ENCODE results near the gene MRGPRD.

The MRGPRD gene

GRCh38 chr11:68948935-68949334, 31.9 kb downstream of the MRGPRD start:
- peaks cover 0 to 17% (median 8%) of the 10 kb centered on the region in 10 experiments; a peak in 11 of 20 replicates for H3K4me1 ChIP-seq
- no peak overlapping the region for H3K4me3 ChIP-seq
- H4K20me1 ChIP-seq, result no peaks in the 10 kb centered on the region
- H3K9ac ChIP-seq, result no peak overlapping the region
- H3K4me2 ChIP-seq, result no peak overlapping the region
- no peak overlapping the region for H3K27ac ChIP-seq
- H3K9me3 ChIP-seq (replicated peaks in 1 of 11), result no peaks in the 10 kb centered on the region
- no peaks in the 10 kb centered on the region for H3K36me3 ChIP-seq
- H3K27me3 ChIP-seq, result no peaks in the 10 kb centered on the region
- no peak for TF ChIP-seq Cebpa-rat (IDR thresholded peaks at IDR 0.05)

GRCh38 chr11:68948496-68948895, 32.3 kb downstream of the MRGPRD start:
- H3K27me3 ChIP-seq, result no peaks in the 10 kb centered on the region
- H3K4me3 ChIP-seq, result no peak overlapping the region
- H3K4me2 ChIP-seq, result peak overlapping the region in 1 of 11 experiments; percentile 30; a peak in 2 of 22 replicates
- H3K4me1 ChIP-seq, result peaks cover 0 to 17% (median 9%) of the 10 kb centered on the region in 10 experiments; a peak in 12 of 20 replicates
- no peaks in the 10 kb centered on the region for H3K9me3 ChIP-seq (replicated peaks in 1 of 11)
- H3K36me3 ChIP-seq, result no peaks in the 10 kb centered on the region
- no peaks in the 10 kb centered on the region for H4K20me1 ChIP-seq
- no peak overlapping the region for H3K27ac ChIP-seq
- no peak overlapping the region; a peak in 1 of 22 replicates for H3K9ac ChIP-seq
- TF ChIP-seq Cebpa-rat (IDR thresholded peaks at IDR 0.05), result no peak

GRCh38 chr11:68947151-68947550, 33.6 kb downstream of the MRGPRD start:
- H3K4me3 ChIP-seq, result no peak overlapping the region
- no peak overlapping the region for H3K27ac ChIP-seq
- no peaks in the 10 kb centered on the region for H3K36me3 ChIP-seq
- TF ChIP-seq Cebpa-rat (IDR thresholded peaks at IDR 0.05), result 0 out of 22 replicates have a peak, but pooled peaks of 1 of the 11 experiments have one; percentile 29
- H3K9me3 ChIP-seq (replicated peaks in 1 of 11), result no peaks in the 10 kb centered on the region
- H3K27me3 ChIP-seq, result no peaks in the 10 kb centered on the region
- no peak overlapping the region for H3K9ac ChIP-seq
- no peak overlapping the region for H3K4me2 ChIP-seq
- H3K4me1 ChIP-seq, result peaks cover 0 to 28% (median 20%) of the 10 kb centered on the region in 10 experiments; a peak in 16 of 20 replicates
- 0 out of 22 replicates have a peak, but pooled peaks cover 0 to 6% (median 0%) of the 10 kb centered on the region in 11 experiments for H4K20me1 ChIP-seq

- Histone ChIP-seq H3K27ac (no peak overlapping the region), H4K20me1 (peaks cover 0 to 11% (median 0%) of the 10 kb centered on the region in 11 experiments; a peak in 1 of 22 replicates), H3K4me2 (no peak overlapping the region), H3K4me3 (no peak overlapping the region), H3K27me3 (no peaks in the 10 kb centered on the region), H3K9me3 (replicated peaks in 1 of 11) (no peaks in the 10 kb centered on the region), H3K36me3 (no peaks in the 10 kb centered on the region; a peak in 1 of 22 replicates), H3K4me1 (peaks cover 0 to 32% (median 20%) of the 10 kb centered on the region in 10 experiments; a peak in 16 of 20 replicates), H3K9ac (no peak overlapping the region)
- TF ChIP-seq Cebpa-rat (IDR thresholded peaks at IDR 0.05), result no peak
Observed at GRCh38 chr11:68946416-68947090, 34.2 kb downstream of the MRGPRD start.

- TF ChIP-seq Cebpa-rat (IDR thresholded peaks at IDR 0.05), result no peak
Observed at GRCh38 chr11:68942751-68943271, 38.0 kb downstream of the MRGPRD start.

GRCh38 chr11:68942095-68942620, 38.6 kb downstream of the MRGPRD start:
- H3K36me3 ChIP-seq, result peaks cover 15 to 39% (median 23%) of the 10 kb centered on the region in 11 experiments
- no peak overlapping the region for H3K9ac ChIP-seq
- H3K4me3 ChIP-seq, result no peak overlapping the region
- TF ChIP-seq Cebpa-rat (IDR thresholded peaks at IDR 0.05), result no peak
- H3K27me3 ChIP-seq, result no peaks in the 10 kb centered on the region
- H4K20me1 ChIP-seq, result peaks cover 0 to 54% (median 12%) of the 10 kb centered on the region in 11 experiments; a peak in 14 of 22 replicates
- H3K27ac ChIP-seq, result no peak overlapping the region
- peaks cover 20 to 46% (median 30%) of the 10 kb centered on the region in 10 experiments for H3K4me1 ChIP-seq
- peak overlapping the region in 4 of 11 experiments; percentile 30 to 91 (median 66); a peak in 6 of 22 replicates for H3K4me2 ChIP-seq
- no peaks in the 10 kb centered on the region for H3K9me3 ChIP-seq (replicated peaks in 1 of 11)

More at GRCh38 chr11:68942751-68943271, 38.0 kb downstream of the MRGPRD start:
- peaks cover 20 to 49% (median 33%) of the 10 kb centered on the region in 10 experiments for H3K4me1 ChIP-seq
- peaks cover 0 to 47% (median 12%) of the 10 kb centered on the region in 11 experiments; a peak in 14 of 22 replicates for H4K20me1 ChIP-seq
- H3K27ac ChIP-seq, result peak overlapping the region in 1 of 11 experiments; percentile 18; a peak in 1 of 22 replicates
- peak overlapping the region in 4 of 11 experiments; percentile 30 to 91 (median 66); a peak in 7 of 22 replicates for H3K4me2 ChIP-seq
- no peak overlapping the region for H3K4me3 ChIP-seq
- H3K9me3 ChIP-seq (replicated peaks in 1 of 11), result no peaks in the 10 kb centered on the region
- H3K9ac ChIP-seq, result no peak overlapping the region
- H3K36me3 ChIP-seq, result peaks cover 8 to 33% (median 17%) of the 10 kb centered on the region in 11 experiments
- H3K27me3 ChIP-seq, result no peaks in the 10 kb centered on the region

- peaks cover 20 to 46% (median 30%) of the 10 kb centered on the region in 10 experiments for H3K4me1 ChIP-seq
- no peaks in the 10 kb centered on the region for H3K9me3 ChIP-seq (replicated peaks in 1 of 11)
- no peak overlapping the region for H3K4me2 ChIP-seq
- H3K9ac ChIP-seq, result no peak overlapping the region
- peaks cover 21 to 46% (median 30%) of the 10 kb centered on the region in 11 experiments for H3K36me3 ChIP-seq
- H3K27me3 ChIP-seq, result no peaks in the 10 kb centered on the region
- no peak overlapping the region for H3K4me3 ChIP-seq
- peaks cover 0 to 60% (median 12%) of the 10 kb centered on the region in 11 experiments; a peak in 14 of 22 replicates for H4K20me1 ChIP-seq
- H3K27ac ChIP-seq, result no peak overlapping the region
- TF ChIP-seq Cebpa-rat (IDR thresholded peaks at IDR 0.05), result no peak
Observed at GRCh38 chr11:68941324-68942094, 39.3 kb downstream of the MRGPRD start.

GRCh38 chr11:68940651-68941323, 40.0 kb downstream of the MRGPRD start:
- Histone ChIP-seq H3K9ac (no peak overlapping the region), H3K9me3 (replicated peaks in 1 of 11) (no peaks in the 10 kb centered on the region), H4K20me1 (peaks cover 0 to 67% (median 12%) of the 10 kb centered on the region in 11 experiments; a peak in 14 of 22 replicates), H3K4me1 (peaks cover 20 to 46% (median 30%) of the 10 kb centered on the region in 10 experiments), H3K27ac (no peak overlapping the region), H3K36me3 (peaks cover 28 to 53% (median 37%) of the 10 kb centered on the region in 11 experiments), H3K4me3 (no peak overlapping the region), H3K4me2 (0 out of 22 replicates have a peak overlapping the region, but pooled peaks of 1 of the 11 experiments have one; percentile 75), H3K27me3 (no peaks in the 10 kb centered on the region)
- TF ChIP-seq Cebpa-rat (IDR thresholded peaks at IDR 0.05), result no peak
